ENCODE results near the gene PLB1. TPM values are rescaled to one million over a fixed set of nuclear protein-coding genes. Genes with fewer than 3 reads are reported as not detected.

PLB1 gene
- total RNA-seq, 1 experiment from 2014 or later: 0.40 TPM

DNA sequence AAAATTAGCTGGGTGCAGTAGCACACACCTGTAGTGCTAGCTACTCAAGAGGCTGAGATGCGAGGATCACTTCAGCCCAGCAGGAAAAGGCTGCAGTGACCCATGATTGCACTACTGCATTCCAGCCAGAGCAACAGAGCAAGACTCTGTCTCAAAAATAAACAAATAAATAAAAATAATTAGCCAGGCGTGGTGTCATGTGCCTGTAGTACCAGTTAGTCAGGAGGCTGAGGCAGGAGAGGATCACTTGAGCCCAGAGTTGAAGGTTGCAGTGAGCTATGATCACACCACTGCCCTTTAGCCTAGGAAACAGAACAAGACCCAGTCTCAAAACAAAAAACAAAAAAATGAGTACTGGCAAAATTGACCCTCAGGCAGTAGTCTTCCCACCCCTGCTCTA is 193.9 kb downstream of the PLB1 start:
- intact Hi-C loops (cut with micrococcal nuclease): no loop called here
- H3K27me3 ChIP-seq (ENCODE audit: low read length): no peaks in the 10 kb centered on the region
- no peak overlapping the region for H3K4me2 ChIP-seq (ENCODE audit: low read length)
- H3K4me1 ChIP-seq (ENCODE audit: insufficient read depth, low read length): peaks cover 10% of the 10 kb centered on the region
- H4K20me1 ChIP-seq (ENCODE audit: low read length): no peaks in the 10 kb centered on the region
- BruUV-seq (replicated peaks): no TSS peak
- no peak overlapping the region for H2AFZ ChIP-seq (ENCODE audit: low read length)
- H3K9me3 ChIP-seq (ENCODE audit: low read length): no peaks in the 10 kb centered on the region
- no peak overlapping the region for H3K27ac ChIP-seq (ENCODE audit: low read length)
- no peaks in the 10 kb centered on the region for H3K79me2 ChIP-seq (ENCODE audit: low read length)
- H3K9me2 ChIP-seq (replicated peaks; ENCODE audit: low read length): peaks cover 6% of the 10 kb centered on the region
- no peak overlapping the region for H3K9ac ChIP-seq (ENCODE audit: low read length)
- ChIA-PET CTCF (no interaction called here), POLR2A (ENCODE audit: unreplicated experiment) (no interaction called here)
- ATAC-seq: no peak
- no peaks in the 10 kb centered on the region for H3K36me3 ChIP-seq (ENCODE audit: low read depth, low read length)
- H3K4me3 ChIP-seq (ENCODE audit: low read length): no peak overlapping the region
- TF ChIP-seq EZH2phosphoT487 (IDR thresholded peaks at IDR 0.05; ENCODE audit: borderline replicate concordance, low read length): no peak
- TF ChIP-seq EZH2 (IDR thresholded peaks at IDR 0.05; ENCODE audit: low read length, unreplicated experiment): no peak
- TF ChIP-seq, protein P1, sequence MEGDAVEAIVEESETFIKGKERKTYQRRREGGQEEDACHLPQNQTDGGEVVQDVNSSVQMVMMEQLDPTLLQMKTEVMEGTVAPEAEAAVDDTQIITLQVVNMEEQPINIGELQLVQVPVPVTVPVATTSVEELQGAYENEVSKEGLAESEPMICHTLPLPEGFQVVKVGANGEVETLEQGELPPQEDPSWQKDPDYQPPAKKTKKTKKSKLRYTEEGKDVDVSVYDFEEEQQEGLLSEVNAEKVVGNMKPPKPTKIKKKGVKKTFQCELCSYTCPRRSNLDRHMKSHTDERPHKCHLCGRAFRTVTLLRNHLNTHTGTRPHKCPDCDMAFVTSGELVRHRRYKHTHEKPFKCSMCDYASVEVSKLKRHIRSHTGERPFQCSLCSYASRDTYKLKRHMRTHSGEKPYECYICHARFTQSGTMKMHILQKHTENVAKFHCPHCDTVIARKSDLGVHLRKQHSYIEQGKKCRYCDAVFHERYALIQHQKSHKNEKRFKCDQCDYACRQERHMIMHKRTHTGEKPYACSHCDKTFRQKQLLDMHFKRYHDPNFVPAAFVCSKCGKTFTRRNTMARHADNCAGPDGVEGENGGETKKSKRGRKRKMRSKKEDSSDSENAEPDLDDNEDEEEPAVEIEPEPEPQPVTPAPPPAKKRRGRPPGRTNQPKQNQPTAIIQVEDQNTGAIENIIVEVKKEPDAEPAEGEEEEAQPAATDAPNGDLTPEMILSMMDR (conservative IDR thresholded peaks at IDR 0.05; ENCODE audit: low read depth, low read length): no peak
- no peak for DNase-seq
- H3F3A ChIP-seq (ENCODE audit: low read length, unreplicated experiment): no peaks in the 10 kb centered on the region

DNA sequence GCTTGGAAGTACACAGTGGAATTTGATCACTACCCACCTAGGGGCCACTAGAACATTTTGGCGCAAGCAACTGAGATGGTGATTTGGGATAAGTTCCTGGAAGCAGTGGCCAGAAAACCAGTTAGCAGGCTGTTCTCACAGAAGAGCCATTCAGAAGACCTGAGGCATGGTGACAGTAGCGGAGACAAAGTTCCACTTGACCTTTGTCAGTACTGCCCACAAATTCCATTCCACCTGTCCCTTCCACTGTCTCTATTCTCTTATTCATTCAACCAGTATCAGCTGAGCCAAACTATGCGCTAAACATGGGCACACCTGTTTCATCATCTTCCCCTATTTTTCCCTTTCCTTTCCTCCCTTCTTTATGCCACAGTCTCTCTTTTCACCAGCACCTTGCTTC is 196.6 kb downstream of the PLB1 start:
- no peak overlapping the region for H2AFZ ChIP-seq (ENCODE audit: low read length)

DNA sequence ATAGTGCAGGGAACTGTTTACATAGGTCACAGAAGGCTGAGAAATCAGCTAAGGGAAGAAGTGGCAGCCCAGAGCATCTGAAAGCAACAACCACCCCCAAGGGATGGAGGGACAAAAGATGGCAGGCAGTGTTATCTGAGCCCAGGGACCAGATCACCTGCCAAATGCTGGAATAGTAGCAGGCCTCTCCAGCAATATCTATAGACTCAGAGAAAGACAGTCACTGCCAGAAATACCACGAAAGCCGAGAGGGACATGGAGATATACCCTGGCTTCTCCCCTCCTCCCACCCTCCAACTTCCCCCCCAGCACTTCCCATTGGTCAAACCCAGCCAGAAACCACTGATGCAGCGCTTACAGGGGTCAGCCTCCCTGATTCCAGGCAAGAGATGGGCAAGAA is 197.4 kb downstream of the PLB1 start:
- Histone ChIP-seq H3K27ac (ENCODE audit: low read length) (no peak overlapping the region), H3K27me3 (ENCODE audit: low read length) (no peaks in the 10 kb centered on the region), H2AFZ (ENCODE audit: low read length) (no peak overlapping the region), H3K9me3 (ENCODE audit: low read length) (no peaks in the 10 kb centered on the region), H3K4me1 (ENCODE audit: insufficient read depth, low read length) (peaks cover 5% of the 10 kb centered on the region; the same call in 1 of the 2 replicates), H3F3A (ENCODE audit: low read length, unreplicated experiment) (no peaks in the 10 kb centered on the region), H3K9me2 (replicated peaks; ENCODE audit: low read length) (no peaks in the 10 kb centered on the region), H3K4me2 (ENCODE audit: low read length) (no peak overlapping the region), H4K20me1 (ENCODE audit: low read length) (no peaks in the 10 kb centered on the region), H3K9ac (ENCODE audit: low read length) (no peak overlapping the region), H3K36me3 (ENCODE audit: low read depth, low read length) (no peaks in the 10 kb centered on the region), H3K79me2 (ENCODE audit: low read length) (no peaks in the 10 kb centered on the region), H3K4me3 (ENCODE audit: low read length) (no peak overlapping the region)
- intact Hi-C loops (cut with micrococcal nuclease): no loop called here
- ChIA-PET POLR2A (ENCODE audit: unreplicated experiment) (no interaction called here), CTCF (no interaction called here)
- no peak for TF ChIP-seq EZH2phosphoT487 (IDR thresholded peaks at IDR 0.05; ENCODE audit: borderline replicate concordance, low read length)
- TF ChIP-seq, protein P1 (conservative IDR thresholded peaks at IDR 0.05; ENCODE audit: low read depth, low read length): no peak
- no peak for TF ChIP-seq EZH2 (IDR thresholded peaks at IDR 0.05; ENCODE audit: low read length, unreplicated experiment)
- DNase-seq (no peak), ATAC-seq (no peak)
- BruUV-seq (replicated peaks): no TSS peak

More for the DNA sequence above, 196.6 kb downstream of the PLB1 start:
- intact Hi-C loops (cut with micrococcal nuclease): no loop called here
- Histone ChIP-seq H3K4me2 (ENCODE audit: low read length) (no peak overlapping the region), H3K9ac (ENCODE audit: low read length) (no peak overlapping the region), H3K27me3 (ENCODE audit: low read length) (no peaks in the 10 kb centered on the region), H3K79me2 (ENCODE audit: low read length) (no peaks in the 10 kb centered on the region), H4K20me1 (ENCODE audit: low read length) (no peaks in the 10 kb centered on the region), H3K9me3 (ENCODE audit: low read length) (no peaks in the 10 kb centered on the region), H3K4me1 (ENCODE audit: insufficient read depth, low read length) (peaks cover 10% of the 10 kb centered on the region), H3K4me3 (ENCODE audit: low read length) (no peak overlapping the region), H3K36me3 (ENCODE audit: low read depth, low read length) (no peaks in the 10 kb centered on the region), H3K27ac (ENCODE audit: low read length) (no peak overlapping the region), H3K9me2 (replicated peaks; ENCODE audit: low read length) (0 out of 2 replicates have a peak, but pooled peaks cover 1% of the 10 kb centered on the region), H3F3A (ENCODE audit: low read length, unreplicated experiment) (no peaks in the 10 kb centered on the region)
- DNase-seq: no peak
- no TSS peak for BruUV-seq (replicated peaks)
- no peak for ATAC-seq
- ChIA-PET POLR2A (ENCODE audit: unreplicated experiment) (no interaction called here), CTCF (no interaction called here)
- no peak for TF ChIP-seq EZH2 (IDR thresholded peaks at IDR 0.05; ENCODE audit: low read length, unreplicated experiment)
- no peak for TF ChIP-seq EZH2phosphoT487 (IDR thresholded peaks at IDR 0.05; ENCODE audit: borderline replicate concordance, low read length)
- TF ChIP-seq, protein P1 (conservative IDR thresholded peaks at IDR 0.05; ENCODE audit: low read depth, low read length): no peak

Other genes starting within 250 kb of the PLB1 start
- gene FOSL2, start 103.2 kb upstream of the PLB1 start, total RNA-seq (2014; rRNA removed): 34.2 and 46.8 TPM in 2 replicates